ENCODE data around the gene SLC8A1. TPM values are rescaled to one million over a fixed set of nuclear protein-coding genes. Genes with fewer than 3 reads are reported as not detected.

Gene SLC8A1
- total RNA-seq, 1 experiment from 2014 or later: 12.4 TPM

DNA sequence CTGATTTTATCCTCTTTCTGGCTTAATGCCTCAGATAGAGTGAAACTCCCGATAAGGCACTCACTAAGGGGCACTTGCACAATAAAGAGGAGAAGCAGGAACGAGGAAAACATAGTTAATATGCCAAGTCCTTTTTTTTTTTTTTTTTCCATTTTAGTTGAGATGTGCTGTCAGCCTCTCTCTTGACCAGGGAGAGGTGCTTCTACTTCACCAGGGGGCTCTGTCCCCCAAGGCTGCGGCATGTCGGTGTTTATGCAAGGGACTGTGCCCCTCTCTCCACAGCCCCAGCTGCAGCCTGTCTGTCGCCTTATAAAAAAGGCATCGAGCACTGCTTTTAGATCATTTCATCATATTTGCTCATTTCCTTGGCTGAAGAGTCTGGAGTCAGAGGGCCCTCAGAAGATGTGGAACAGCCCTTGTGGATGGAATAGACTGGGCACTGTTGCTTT, 178.1 kb downstream of the SLC8A1 start:
- no peak for DNase-seq (ENCODE audit: low read depth)
- in situ Hi-C loops (cut with HindIII; ENCODE audit: low pct_unique_long_range_greater_than_20kb, low sequenced_read_pairs): no loop called here

GRCh38 chr2:40271094-40271493, 180.8 kb downstream of the SLC8A1 start:
- in situ Hi-C loops (cut with HindIII; ENCODE audit: low pct_unique_long_range_greater_than_20kb, low sequenced_read_pairs): no loop called here
- no peak for DNase-seq (ENCODE audit: low read depth)

DNA sequence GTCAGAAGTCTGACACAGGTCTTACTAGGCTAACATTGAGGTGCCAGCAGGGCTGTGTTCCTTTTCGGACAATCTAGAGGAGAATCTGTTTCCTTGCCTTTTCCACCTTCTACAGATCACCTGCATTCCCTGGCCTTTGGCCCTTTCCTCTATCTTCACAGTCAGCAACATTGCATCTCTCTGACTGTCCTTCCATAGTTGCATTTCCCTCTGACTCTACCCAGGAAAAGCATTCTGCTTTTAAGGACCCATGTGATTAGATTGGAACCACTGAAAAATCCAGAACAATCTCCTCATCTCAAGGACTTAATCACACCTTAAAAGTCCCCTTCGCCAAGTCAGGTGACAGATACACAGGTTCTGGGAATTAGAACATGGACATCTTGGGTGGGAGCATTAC, 181.5 kb downstream of the SLC8A1 start:
- DNase-seq (ENCODE audit: low read depth): no peak
- in situ Hi-C loops (cut with HindIII; ENCODE audit: low pct_unique_long_range_greater_than_20kb, low sequenced_read_pairs): no loop called here

- no peak for DNase-seq (ENCODE audit: low read depth)
- in situ Hi-C loops (cut with HindIII; ENCODE audit: low pct_unique_long_range_greater_than_20kb, low sequenced_read_pairs): no loop called here
Measured at GRCh38 chr2:40268566-40268965, 183.3 kb downstream of the SLC8A1 start.

GRCh38 chr2:40266201-40266600, 185.7 kb downstream of the SLC8A1 start:
- no peak for DNase-seq (ENCODE audit: low read depth)
- in situ Hi-C loops (cut with HindIII; ENCODE audit: low pct_unique_long_range_greater_than_20kb, low sequenced_read_pairs): no loop called here

GRCh38 chr2:40265602-40266001, 186.3 kb downstream of the SLC8A1 start:
- in situ Hi-C loops (cut with HindIII; ENCODE audit: low pct_unique_long_range_greater_than_20kb, low sequenced_read_pairs): no loop called here
- DNase-seq (ENCODE audit: low read depth): no peak

- in situ Hi-C loops (cut with HindIII; ENCODE audit: low pct_unique_long_range_greater_than_20kb, low sequenced_read_pairs): no loop called here
- no peak for DNase-seq (ENCODE audit: low read depth)
Measured at GRCh38 chr2:40261042-40261441, 190.8 kb downstream of the SLC8A1 start.

DNA sequence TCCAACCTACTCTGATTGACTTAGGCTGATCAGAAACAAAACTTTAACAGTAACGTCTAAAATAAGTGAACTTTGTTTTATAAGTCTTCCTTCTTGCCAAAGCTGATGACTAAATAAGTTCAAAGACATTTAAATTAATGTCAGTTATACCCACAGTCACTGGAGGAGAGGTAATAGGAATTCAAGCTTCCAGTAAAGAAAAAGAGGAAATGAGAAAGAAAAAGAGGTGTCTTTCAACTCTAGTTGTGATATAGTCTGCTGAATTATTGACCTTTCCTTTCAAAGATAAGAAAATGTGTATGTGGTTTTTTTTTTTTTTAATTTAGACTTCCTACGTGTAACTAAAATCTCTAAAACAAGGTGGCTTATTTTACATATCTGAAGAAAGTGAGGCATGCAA, 191.5 kb downstream of the SLC8A1 start:
- no peak for DNase-seq (ENCODE audit: low read depth)
- in situ Hi-C loops (cut with HindIII; ENCODE audit: low pct_unique_long_range_greater_than_20kb, low sequenced_read_pairs): no loop called here

GRCh38 chr2:40259900-40260299, 192.0 kb downstream of the SLC8A1 start:
- in situ Hi-C loops (cut with HindIII; ENCODE audit: low pct_unique_long_range_greater_than_20kb, low sequenced_read_pairs): no loop called here
- no peak for DNase-seq (ENCODE audit: low read depth)

DNA sequence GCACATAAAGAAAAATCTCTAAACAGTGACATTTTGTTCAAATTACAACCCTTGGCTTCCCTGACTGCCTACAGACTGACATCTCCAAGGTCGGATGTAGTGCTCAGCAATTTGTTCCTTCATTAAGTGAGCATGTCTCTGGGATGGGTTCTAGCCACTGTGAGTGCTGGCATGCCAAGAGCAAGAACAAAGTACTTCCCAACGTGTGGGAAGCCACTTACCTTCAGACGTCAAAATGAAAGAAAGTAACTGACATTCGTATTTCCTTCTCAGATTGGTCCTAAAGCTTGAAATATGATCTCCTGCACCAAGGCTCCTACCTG, 193.8 kb downstream of the SLC8A1 start:
- no peak for DNase-seq (ENCODE audit: low read depth)
- in situ Hi-C loops (cut with HindIII; ENCODE audit: low pct_unique_long_range_greater_than_20kb, low sequenced_read_pairs): no loop called here

GRCh38 chr2:40257340-40258134, 194.4 kb downstream of the SLC8A1 start:
- in situ Hi-C loops (cut with HindIII; ENCODE audit: low pct_unique_long_range_greater_than_20kb, low sequenced_read_pairs): no loop called here
- DNase-seq (ENCODE audit: low read depth): no peak

DNA sequence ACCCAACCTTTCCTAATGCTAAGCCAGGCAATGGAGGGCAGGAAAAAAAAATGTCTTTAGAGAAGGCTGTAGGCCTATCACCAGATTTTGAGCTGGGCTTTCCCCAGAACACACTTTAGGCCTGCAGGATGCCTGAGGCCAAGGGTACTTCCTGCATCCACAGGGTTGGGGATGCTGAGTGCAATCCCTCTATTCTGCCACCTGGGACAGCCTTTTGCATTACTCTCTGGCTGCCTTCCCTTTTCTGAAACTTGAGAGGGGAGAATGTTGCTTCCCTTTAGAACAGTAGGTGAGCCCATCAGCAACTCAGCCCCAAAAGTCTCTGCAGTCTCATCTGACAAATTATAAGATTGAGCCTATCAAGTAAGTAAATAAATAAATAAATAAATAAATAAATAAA, 195.2 kb downstream of the SLC8A1 start:
- in situ Hi-C loops (cut with HindIII; ENCODE audit: low pct_unique_long_range_greater_than_20kb, low sequenced_read_pairs): no loop called here
- DNase-seq (ENCODE audit: low read depth): no peak

- no peak for DNase-seq (ENCODE audit: low read depth)
Measured at GRCh38 chr2:40256008-40256407, 195.9 kb downstream of the SLC8A1 start.

GRCh38 chr2:40255103-40255502, 196.8 kb downstream of the SLC8A1 start:
- in situ Hi-C loops (cut with HindIII; ENCODE audit: low pct_unique_long_range_greater_than_20kb, low sequenced_read_pairs): no loop called here
- no peak for DNase-seq (ENCODE audit: low read depth)

More at GRCh38 chr2:40256008-40256407, 195.9 kb downstream of the SLC8A1 start:
- in situ Hi-C loops (cut with HindIII; ENCODE audit: low pct_unique_long_range_greater_than_20kb, low sequenced_read_pairs): no loop called here

DNA sequence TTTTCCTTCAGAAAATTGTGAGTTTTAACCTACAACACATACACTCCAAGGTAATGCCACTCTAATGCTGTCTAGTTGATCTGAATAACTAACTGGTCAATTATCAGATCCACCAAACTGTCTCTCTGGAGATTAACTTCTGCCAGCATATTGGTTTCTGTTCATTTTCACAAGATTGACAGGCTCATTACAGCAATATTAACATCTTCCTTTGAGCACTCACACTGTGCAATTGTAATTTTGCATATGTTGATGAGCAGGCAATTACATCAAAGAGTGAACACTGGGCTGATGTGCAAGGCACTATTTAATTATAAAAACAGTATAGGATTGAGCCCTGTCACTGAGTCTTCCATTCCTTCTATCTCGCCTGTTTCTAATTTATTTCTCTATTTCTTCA, 197.3 kb downstream of the SLC8A1 start:
- in situ Hi-C loops (cut with HindIII; ENCODE audit: low pct_unique_long_range_greater_than_20kb, low sequenced_read_pairs): no loop called here
- DNase-seq (ENCODE audit: low read depth): no peak

DNA sequence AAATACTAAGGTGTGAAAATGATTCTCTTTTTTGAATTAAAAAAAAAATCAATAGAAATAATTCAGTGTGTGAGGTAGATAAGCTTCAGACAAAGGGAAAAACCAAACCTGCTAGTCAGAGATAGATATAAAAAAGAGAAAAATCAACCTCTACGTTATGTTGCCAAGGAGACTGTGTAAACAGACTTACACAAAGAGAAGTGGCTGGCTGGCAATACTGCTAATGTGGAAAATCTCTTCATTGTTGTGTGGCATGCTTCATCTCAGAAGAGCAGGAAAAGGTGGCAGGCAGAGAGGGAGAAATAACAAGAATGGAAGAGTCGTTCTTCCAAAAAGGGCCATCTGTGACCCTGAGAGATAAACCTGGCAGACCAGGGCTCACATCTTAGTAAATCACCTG, 200.8 kb downstream of the SLC8A1 start:
- in situ Hi-C loops (cut with HindIII; ENCODE audit: low pct_unique_long_range_greater_than_20kb, low sequenced_read_pairs): no loop called here

GRCh38 chr2:40249577-40249976, 202.3 kb downstream of the SLC8A1 start:
- no peak for DNase-seq (ENCODE audit: low read depth)
- in situ Hi-C loops (cut with HindIII; ENCODE audit: low pct_unique_long_range_greater_than_20kb, low sequenced_read_pairs): no loop called here

More for the DNA sequence above, 200.8 kb downstream of the SLC8A1 start:
- peak; percentile 7 for DNase-seq (ENCODE audit: low read depth)

DNA sequence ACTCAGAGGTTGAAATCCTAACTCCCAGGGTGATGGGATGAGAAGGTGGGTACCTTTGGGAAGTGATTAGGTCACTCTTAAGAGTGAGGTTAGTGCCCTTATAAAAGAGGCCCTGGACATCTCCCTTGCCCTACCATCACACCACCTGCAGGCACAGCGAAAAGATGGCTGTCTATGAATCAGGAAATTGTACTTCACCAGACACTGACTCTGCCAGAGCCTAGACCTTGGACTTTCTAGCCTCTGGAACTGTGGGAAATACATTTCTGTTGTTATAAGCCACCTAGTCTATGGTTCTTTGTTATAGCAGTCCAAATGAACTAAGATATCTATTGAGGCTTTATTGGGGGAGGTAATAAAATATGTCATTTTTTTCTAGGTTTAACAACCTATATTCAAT, 203.6 kb downstream of the SLC8A1 start:
- no peak for DNase-seq (ENCODE audit: low read depth)
- in situ Hi-C loops (cut with HindIII; ENCODE audit: low pct_unique_long_range_greater_than_20kb, low sequenced_read_pairs): no loop called here

DNA sequence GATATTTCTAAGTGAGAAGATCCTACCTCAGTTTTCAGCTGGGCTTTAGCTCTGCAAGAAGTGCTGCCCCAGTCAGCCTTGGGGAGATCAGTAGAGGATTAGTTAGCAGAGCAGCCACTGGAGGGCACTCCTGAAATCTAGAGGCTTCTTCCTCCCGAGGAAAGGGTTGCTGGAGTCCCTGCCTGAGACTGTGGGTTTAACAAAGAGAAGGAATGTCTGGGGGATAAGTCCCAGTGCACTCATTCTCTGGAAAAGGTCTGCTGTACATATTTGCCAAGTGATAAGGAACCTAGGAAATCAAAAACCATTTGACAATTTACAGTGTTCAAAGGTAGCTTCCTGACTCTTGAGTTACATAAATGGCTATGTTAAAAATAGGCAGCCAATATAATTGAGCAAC, 207.2 kb downstream of the SLC8A1 start:
- in situ Hi-C loops (cut with HindIII; ENCODE audit: low pct_unique_long_range_greater_than_20kb, low sequenced_read_pairs): no loop called here
- peak; percentile 50 for DNase-seq (ENCODE audit: low read depth)

DNA sequence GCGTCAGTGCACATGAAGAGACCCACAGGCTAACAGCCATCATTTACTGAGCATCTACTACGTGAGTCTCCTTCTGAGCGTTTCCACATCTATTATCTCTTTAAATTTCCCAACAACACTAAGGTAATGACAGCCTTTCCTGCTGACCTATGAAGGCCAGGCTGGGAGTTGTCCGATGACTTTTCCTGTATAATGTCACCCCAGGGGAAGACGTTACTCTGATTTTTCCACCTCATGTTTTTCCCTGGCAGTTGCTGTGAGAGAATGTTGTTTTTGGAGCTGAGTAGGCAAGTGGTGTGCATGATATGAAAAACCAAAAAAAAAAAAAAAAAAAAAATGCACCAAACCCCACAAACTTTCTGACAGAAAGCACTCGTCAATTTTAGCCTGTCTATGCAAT, 207.6 kb downstream of the SLC8A1 start:
- in situ Hi-C loops (cut with HindIII; ENCODE audit: low pct_unique_long_range_greater_than_20kb, low sequenced_read_pairs): no loop called here
- DNase-seq (ENCODE audit: low read depth): peak; percentile 35

All from Caki2 (cell line).